SK-N-SH treated with all-trans-retinoic acid at 6 μM for 48 hours (cell line): Measurements from ENCODE around the gene PRR5L.
"Not testable (repeated sequence)": the region's sequence is repeated elsewhere in the genome, so short reads cannot be mapped to it uniquely, and the experiment has no call there.

Source experiments
- ARNTL ChIP-seq: fragments of 450-650 bp; formaldehyde crosslinking; IDR thresholded peaks from 2 replicates; pipeline ENCODE4 v1.5.0; 2020; ENCODE audit warnings: low read depth, mild to moderate bottlenecking, moderate library complexity, borderline replicate concordance
- BACH2 ChIP-seq: fragments of 250-450 bp; sonication (Bioruptor Pico); IDR thresholded peaks from 2 replicates; pipeline ENCODE4 v1.9.0; 2021; ENCODE audit warnings: mild to moderate bottlenecking, borderline replicate concordance
- OSR1 ChIP-seq: fragments of 250-450 bp; sonication (Bioruptor Pico); IDR thresholded peaks from 2 replicates; pipeline ENCODE4 v1.8.0; 2022; ENCODE audit warnings: moderate library complexity, mild to moderate bottlenecking, inconsistent platforms
- TOX ChIP-seq: fragments of 250-450 bp; sonication (Bioruptor Pico); IDR thresholded peaks from 2 replicates; pipeline ENCODE4 v1.8.0; 2021; ENCODE audit warnings: mild to moderate bottlenecking, moderate library complexity, borderline replicate concordance
- ZC3H10 ChIP-seq: fragments of 250-450 bp; sonication (Bioruptor Pico); IDR thresholded peaks from 2 replicates; pipeline ENCODE4 v1.5.1; 2021; ENCODE audit warnings: mild to moderate bottlenecking, moderate library complexity
- ZFP3 ChIP-seq: fragments of 250-450 bp; sonication (Bioruptor Pico); IDR thresholded peaks from 2 replicates; pipeline ENCODE4 v1.5.0; 2020; ENCODE audit warnings: mild to moderate bottlenecking, moderate library complexity
- ZFP30 ChIP-seq: fragments of 450-650 bp; formaldehyde crosslinking; IDR thresholded peaks from 2 replicates; pipeline ENCODE4 v1.5.0; 2022; ENCODE audit warnings: mild to moderate bottlenecking, moderate library complexity
- ZNF565 ChIP-seq: fragments of 450-650 bp; formaldehyde crosslinking; conservative IDR thresholded peaks from 2 replicates; pipeline ENCODE4 v1.5.0; 2020; ENCODE audit warnings: low read depth, mild to moderate bottlenecking, moderate library complexity
- ZNF70 ChIP-seq: fragments of 450-650 bp; formaldehyde crosslinking; IDR thresholded peaks from 2 replicates; pipeline ENCODE4 v1.5.0; 2020; ENCODE audit warnings: mild to moderate bottlenecking, moderate library complexity
- TF ChIP-seq, protein P1 (sequence below): fragments of 250-450 bp; sonication (Bioruptor Pico); IDR thresholded peaks from 2 replicates; pipeline ENCODE4 v1.5.1; 2020; ENCODE audit warnings: low read depth, mild to moderate bottlenecking, moderate library complexity
- TF ChIP-seq, protein P2 (sequence below): fragments of 250-450 bp; sonication (Bioruptor Pico); IDR thresholded peaks from 2 replicates; pipeline ENCODE4 v1.8.0; 2020; ENCODE audit warnings: mild to moderate bottlenecking, moderate library complexity, borderline replicate concordance
- TF ChIP-seq, protein P3 (sequence below): fragments of 250-450 bp; sonication (Bioruptor Pico); IDR thresholded peaks from 2 replicates; pipeline ENCODE4 v1.5.1; 2021; ENCODE audit warnings: mild to moderate bottlenecking, moderate library complexity
- TF ChIP-seq, protein P4 (sequence below): fragments of 250-450 bp; sonication (Bioruptor Pico); IDR thresholded peaks from 2 replicates; pipeline ENCODE4 v1.5.0; 2020; ENCODE audit warnings: mild to moderate bottlenecking, moderate library complexity

DNA sequence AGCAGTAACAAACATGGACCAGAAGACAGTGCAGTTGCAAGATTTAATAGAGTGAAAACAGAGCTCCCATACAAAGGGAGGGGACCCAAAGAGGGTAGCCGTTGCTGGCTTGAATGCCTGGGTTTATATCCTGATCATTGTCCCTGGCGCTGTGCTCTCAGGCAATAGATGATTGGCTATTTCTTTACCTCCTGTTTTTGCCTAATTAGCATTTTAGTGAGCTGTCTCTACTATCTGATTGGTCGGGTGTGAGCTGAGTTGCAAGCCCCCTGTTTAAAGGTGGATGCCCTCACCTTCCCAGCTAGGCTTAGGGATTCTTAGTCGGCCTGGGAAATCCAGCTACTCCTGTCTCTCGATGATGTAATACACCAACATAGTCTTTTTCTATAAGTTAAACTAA is 29.3 kb downstream of the PRR5L start:
- TF ChIP-seq ZFP30; BACH2 (CRISPR knock-in tag); ARNTL; ZNF70 (CRISPR knock-in tag); ZFP3; OSR1; ZC3H10 (CRISPR knock-in tag); TOX (CRISPR knock-in tag); ZNF565 (CRISPR knock-in tag): not testable (repeated sequence)
- TF ChIP-seq, protein P1, sequence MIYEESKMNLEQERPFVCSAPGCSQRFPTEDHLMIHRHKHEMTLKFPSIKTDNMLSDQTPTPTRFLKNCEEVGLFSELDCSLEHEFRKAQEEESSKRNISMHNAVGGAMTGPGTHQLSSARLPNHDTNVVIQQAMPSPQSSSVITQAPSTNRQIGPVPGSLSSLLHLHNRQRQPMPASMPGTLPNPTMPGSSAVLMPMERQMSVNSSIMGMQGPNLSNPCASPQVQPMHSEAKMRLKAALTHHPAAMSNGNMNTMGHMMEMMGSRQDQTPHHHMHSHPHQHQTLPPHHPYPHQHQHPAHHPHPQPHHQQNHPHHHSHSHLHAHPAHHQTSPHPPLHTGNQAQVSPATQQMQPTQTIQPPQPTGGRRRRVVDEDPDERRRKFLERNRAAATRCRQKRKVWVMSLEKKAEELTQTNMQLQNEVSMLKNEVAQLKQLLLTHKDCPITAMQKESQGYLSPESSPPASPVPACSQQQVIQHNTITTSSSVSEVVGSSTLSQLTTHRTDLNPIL (CRISPR knock-in tag): not testable (repeated sequence)
- TF ChIP-seq, protein P2, sequence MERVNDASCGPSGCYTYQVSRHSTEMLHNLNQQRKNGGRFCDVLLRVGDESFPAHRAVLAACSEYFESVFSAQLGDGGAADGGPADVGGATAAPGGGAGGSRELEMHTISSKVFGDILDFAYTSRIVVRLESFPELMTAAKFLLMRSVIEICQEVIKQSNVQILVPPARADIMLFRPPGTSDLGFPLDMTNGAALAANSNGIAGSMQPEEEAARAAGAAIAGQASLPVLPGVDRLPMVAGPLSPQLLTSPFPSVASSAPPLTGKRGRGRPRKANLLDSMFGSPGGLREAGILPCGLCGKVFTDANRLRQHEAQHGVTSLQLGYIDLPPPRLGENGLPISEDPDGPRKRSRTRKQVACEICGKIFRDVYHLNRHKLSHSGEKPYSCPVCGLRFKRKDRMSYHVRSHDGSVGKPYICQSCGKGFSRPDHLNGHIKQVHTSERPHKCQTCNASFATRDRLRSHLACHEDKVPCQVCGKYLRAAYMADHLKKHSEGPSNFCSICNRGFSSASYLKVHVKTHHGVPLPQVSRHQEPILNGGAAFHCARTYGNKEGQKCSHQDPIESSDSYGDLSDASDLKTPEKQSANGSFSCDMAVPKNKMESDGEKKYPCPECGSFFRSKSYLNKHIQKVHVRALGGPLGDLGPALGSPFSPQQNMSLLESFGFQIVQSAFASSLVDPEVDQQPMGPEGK (CRISPR knock-in tag): not testable (repeated sequence)
- TF ChIP-seq, protein P3, sequence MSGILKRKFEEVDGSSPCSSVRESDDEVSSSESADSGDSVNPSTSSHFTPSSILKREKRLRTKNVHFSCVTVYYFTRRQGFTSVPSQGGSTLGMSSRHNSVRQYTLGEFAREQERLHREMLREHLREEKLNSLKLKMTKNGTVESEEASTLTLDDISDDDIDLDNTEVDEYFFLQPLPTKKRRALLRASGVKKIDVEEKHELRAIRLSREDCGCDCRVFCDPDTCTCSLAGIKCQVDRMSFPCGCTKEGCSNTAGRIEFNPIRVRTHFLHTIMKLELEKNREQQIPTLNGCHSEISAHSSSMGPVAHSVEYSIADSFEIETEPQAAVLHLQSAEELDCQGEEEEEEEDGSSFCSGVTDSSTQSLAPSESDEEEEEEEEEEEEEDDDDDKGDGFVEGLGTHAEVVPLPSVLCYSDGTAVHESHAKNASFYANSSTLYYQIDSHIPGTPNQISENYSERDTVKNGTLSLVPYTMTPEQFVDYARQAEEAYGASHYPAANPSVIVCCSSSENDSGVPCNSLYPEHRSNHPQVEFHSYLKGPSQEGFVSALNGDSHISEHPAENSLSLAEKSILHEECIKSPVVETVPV: not testable (repeated sequence)
- TF ChIP-seq, protein P4, sequence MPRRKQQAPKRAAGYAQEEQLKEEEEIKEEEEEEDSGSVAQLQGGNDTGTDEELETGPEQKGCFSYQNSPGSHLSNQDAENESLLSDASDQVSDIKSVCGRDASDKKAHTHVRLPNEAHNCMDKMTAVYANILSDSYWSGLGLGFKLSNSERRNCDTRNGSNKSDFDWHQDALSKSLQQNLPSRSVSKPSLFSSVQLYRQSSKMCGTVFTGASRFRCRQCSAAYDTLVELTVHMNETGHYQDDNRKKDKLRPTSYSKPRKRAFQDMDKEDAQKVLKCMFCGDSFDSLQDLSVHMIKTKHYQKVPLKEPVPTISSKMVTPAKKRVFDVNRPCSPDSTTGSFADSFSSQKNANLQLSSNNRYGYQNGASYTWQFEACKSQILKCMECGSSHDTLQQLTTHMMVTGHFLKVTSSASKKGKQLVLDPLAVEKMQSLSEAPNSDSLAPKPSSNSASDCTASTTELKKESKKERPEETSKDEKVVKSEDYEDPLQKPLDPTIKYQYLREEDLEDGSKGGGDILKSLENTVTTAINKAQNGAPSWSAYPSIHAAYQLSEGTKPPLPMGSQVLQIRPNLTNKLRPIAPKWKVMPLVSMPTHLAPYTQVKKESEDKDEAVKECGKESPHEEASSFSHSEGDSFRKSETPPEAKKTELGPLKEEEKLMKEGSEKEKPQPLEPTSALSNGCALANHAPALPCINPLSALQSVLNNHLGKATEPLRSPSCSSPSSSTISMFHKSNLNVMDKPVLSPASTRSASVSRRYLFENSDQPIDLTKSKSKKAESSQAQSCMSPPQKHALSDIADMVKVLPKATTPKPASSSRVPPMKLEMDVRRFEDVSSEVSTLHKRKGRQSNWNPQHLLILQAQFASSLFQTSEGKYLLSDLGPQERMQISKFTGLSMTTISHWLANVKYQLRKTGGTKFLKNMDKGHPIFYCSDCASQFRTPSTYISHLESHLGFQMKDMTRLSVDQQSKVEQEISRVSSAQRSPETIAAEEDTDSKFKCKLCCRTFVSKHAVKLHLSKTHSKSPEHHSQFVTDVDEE: not testable (repeated sequence)
